Right ventricle myocardium inferior (tissue), 1 donor: ENCODE data around the gene MARCHF9. TPM values are rescaled to one million over a fixed set of nuclear protein-coding genes. Genes with fewer than 3 reads are reported as not detected.

Experiments used
- ATAC-seq: fragments of 200-7000 bp; cut with Tn5 transposase; one replicate; pipeline ENCODE4 v1.9.1; 2020; ENCODE audit warnings: mild to moderate bottlenecking, moderate library complexity
- DNase-seq: peaks from one replicate; pipeline ENCODE4 v3.0.0; 2021; ENCODE audit errors: missing footprints
- intact Hi-C: fragments of 100-400 bp; cut with DNase I; formaldehyde crosslinking; loops from one replicate; pipeline ENCODE4 v1.11.0; 2022
- microRNA-seq: library from miRNA; unstranded; fragments of <30 nt; microRNA quantifications from one replicate; pipeline ENCODE4 v1.2.0, GENCODE V29; 2020
- total RNA-seq: library from RNA; stranded (reverse); fragmentation: NEBNext Ultra II Directional; extraction: Animal tissue kit (Norgen Biotek cat#: 25700); gene quantifications from one replicate; pipeline ENCODE4 v1.2.1, GENCODE V29; 2021
- donor health status: DM: no; HTN: yes; CAD: no; lungs with severe emphysema.

Gene MARCHF9
- total RNA-seq, 1 donor from 2014 or later = 14.5 TPM

GRCh38 chr12:57809425-57809824 is 54.5 kb downstream of the MARCHF9 start:
- DNase-seq (no peak), ATAC-seq (no peak)
- intact Hi-C loops = no loop called here

Small RNAs within 50 kb of the gene (microRNA-seq; reads per million reads assigned to microRNA genes)
- gene MIR6759 = not detected

Other genes with a start within 250 kb of the MARCHF9 start
- gene DDIT3, start 234.6 kb upstream of the MARCHF9 start, total RNA-seq = 19.2 TPM
- 34.5 TPM for gene MBD6, start 232.3 kb upstream of the MARCHF9 start, total RNA-seq
- 92.5 TPM for gene DCTN2, start 207.9 kb upstream of the MARCHF9 start, total RNA-seq
- 0.05 TPM for gene KIF5A, start 205.1 kb upstream of the MARCHF9 start, total RNA-seq
- gene PIP4K2C, start 163.9 kb upstream of the MARCHF9 start, total RNA-seq = 13.1 TPM
- 23.8 TPM for gene DTX3, start 150.3 kb upstream of the MARCHF9 start, total RNA-seq
- 13.0 TPM for gene ARHGEF25, start 143.7 kb upstream of the MARCHF9 start, total RNA-seq
- gene B4GALNT1, start 121.9 kb upstream of the MARCHF9 start, total RNA-seq = 7.3 TPM
- 110 TPM for gene OS9, start 61.0 kb upstream of the MARCHF9 start, total RNA-seq
- gene AGAP2, start 16.4 kb upstream of the MARCHF9 start, total RNA-seq = 7.8 TPM
- gene TSPAN31, start 10.1 kb upstream of the MARCHF9 start, total RNA-seq = 27.9 TPM
- gene CDK4, start 2.8 kb upstream of the MARCHF9 start, total RNA-seq = 42.3 TPM
- 0.49 TPM for gene CYP27B1, start 12.0 kb downstream of the MARCHF9 start, total RNA-seq
- gene METTL1, start 17.0 kb downstream of the MARCHF9 start, total RNA-seq = 7.0 TPM
- gene EEF1AKMT3, start 17.5 kb downstream of the MARCHF9 start, total RNA-seq = 1.2 TPM
- gene TSFM, start 27.7 kb downstream of the MARCHF9 start, total RNA-seq = 48.2 TPM
- 2.1 TPM for gene AVIL, start 63.6 kb downstream of the MARCHF9 start, total RNA-seq
- 105 TPM for gene CTDSP2, start 91.6 kb downstream of the MARCHF9 start, total RNA-seq
- gene ATP23, start 186.5 kb downstream of the MARCHF9 start, total RNA-seq = 8.2 TPM